ENCODE data around the gene PRR19. TPM values are rescaled to one million over a fixed set of nuclear protein-coding genes. Genes with fewer than 3 reads are reported as not detected.
"Not testable (repeated sequence)": the region's sequence is repeated elsewhere in the genome, so short reads cannot be mapped to it uniquely, and the experiment has no call there.

Gene PRR19
- total RNA-seq, 1 donor from 2014 or later = 1.7 TPM

GRCh38 chr19:42334697-42335373, 32.9 kb downstream of the PRR19 start:
- peaks cover 9% of the 10 kb centered on the region for H3K4me1 Mint-ChIP-seq (ENCODE audit: low read depth)
- H3K36me3 Mint-ChIP-seq (ENCODE audit: low read depth) = peaks cover 7% of the 10 kb centered on the region
- no peaks in the 10 kb centered on the region for H3K9me3 Mint-ChIP-seq (ENCODE audit: low read depth)
- TF ChIP-seq CTCF (IDR thresholded peaks at IDR 0.05) = no peak
- no peak overlapping the region for H3K27ac Mint-ChIP-seq (ENCODE audit: unreplicated experiment)
- DNase-seq (ENCODE audit: low spot score) = no peak
- no peaks in the 10 kb centered on the region for H3K27me3 Mint-ChIP-seq (ENCODE audit: low read depth)
- H3K4me3 Mint-ChIP-seq (ENCODE audit: unreplicated experiment) = no peak overlapping the region

- no peak for DNase-seq (ENCODE audit: low spot score)
- H3K4me3 Mint-ChIP-seq (ENCODE audit: unreplicated experiment) = no peak overlapping the region
- peaks cover 3% of the 10 kb centered on the region for H3K4me1 Mint-ChIP-seq (ENCODE audit: low read depth)
- no peaks in the 10 kb centered on the region for H3K9me3 Mint-ChIP-seq (ENCODE audit: low read depth)
- no peak for TF ChIP-seq CTCF (IDR thresholded peaks at IDR 0.05)
- no peak overlapping the region for H3K27ac Mint-ChIP-seq (ENCODE audit: unreplicated experiment)
- H3K36me3 Mint-ChIP-seq (ENCODE audit: low read depth) = peaks cover 7% of the 10 kb centered on the region
- no peaks in the 10 kb centered on the region for H3K27me3 Mint-ChIP-seq (ENCODE audit: low read depth)
Observed at GRCh38 chr19:42335374-42335936, 33.5 kb downstream of the PRR19 start.

- no peaks in the 10 kb centered on the region for H3K4me1 Mint-ChIP-seq (ENCODE audit: low read depth)
- no peak for TF ChIP-seq CTCF (IDR thresholded peaks at IDR 0.05)
- no peaks in the 10 kb centered on the region for H3K9me3 Mint-ChIP-seq (ENCODE audit: low read depth)
- H3K27me3 Mint-ChIP-seq (ENCODE audit: low read depth) = no peaks in the 10 kb centered on the region
- DNase-seq (ENCODE audit: low spot score) = no peak
- no peak overlapping the region for H3K27ac Mint-ChIP-seq (ENCODE audit: unreplicated experiment)
- H3K4me3 Mint-ChIP-seq (ENCODE audit: unreplicated experiment) = no peak overlapping the region
- H3K36me3 Mint-ChIP-seq (ENCODE audit: low read depth) = peaks cover 7% of the 10 kb centered on the region
Observed at GRCh38 chr19:42335971-42336370, 34.0 kb downstream of the PRR19 start.

- not testable (repeated sequence) for H3K4me1 Mint-ChIP-seq (ENCODE audit: low read depth); DNase-seq (ENCODE audit: low spot score); H3K27ac Mint-ChIP-seq (ENCODE audit: unreplicated experiment); H3K36me3 Mint-ChIP-seq (ENCODE audit: low read depth); H3K4me3 Mint-ChIP-seq (ENCODE audit: unreplicated experiment); H3K9me3 Mint-ChIP-seq (ENCODE audit: low read depth); H3K27me3 Mint-ChIP-seq (ENCODE audit: low read depth)
Observed at GRCh38 chr19:42339126-42339860, 37.4 kb downstream of the PRR19 start.

GRCh38 chr19:42339922-42340321, 38.0 kb downstream of the PRR19 start:
- not testable (repeated sequence) for DNase-seq (ENCODE audit: low spot score); H3K4me1 Mint-ChIP-seq (ENCODE audit: low read depth); H3K9me3 Mint-ChIP-seq (ENCODE audit: low read depth); H3K27ac Mint-ChIP-seq (ENCODE audit: unreplicated experiment); H3K4me3 Mint-ChIP-seq (ENCODE audit: unreplicated experiment); H3K27me3 Mint-ChIP-seq (ENCODE audit: low read depth)
- H3K36me3 Mint-ChIP-seq (ENCODE audit: low read depth) = peaks cover 13% of the 10 kb centered on the region

- Mint-ChIP-seq H3K27ac (ENCODE audit: unreplicated experiment) (no peak overlapping the region), H3K27me3 (ENCODE audit: low read depth) (no peaks in the 10 kb centered on the region), H3K9me3 (ENCODE audit: low read depth) (no peaks in the 10 kb centered on the region), H3K36me3 (ENCODE audit: low read depth) (peaks cover 15% of the 10 kb centered on the region), H3K4me3 (ENCODE audit: unreplicated experiment) (no peak overlapping the region), H3K4me1 (ENCODE audit: low read depth) (peaks cover 6% of the 10 kb centered on the region)
- no peak for DNase-seq (ENCODE audit: low spot score)
- TF ChIP-seq CTCF (IDR thresholded peaks at IDR 0.05) = peak; percentile 48
Observed at GRCh38 chr19:42343344-42344110, 41.6 kb downstream of the PRR19 start.
